HG02870 (cell line): Measurements from ENCODE around the gene TENT4A.

Experiments
- ATAC-seq: cut with Tn5 transposase; IDR thresholded peaks from one replicate; pipeline ENCODE4 v1.9.1; 2021; ENCODE audit warnings: mild to moderate bottlenecking, moderate library complexity; ENCODE audit not compliant: unreplicated experiment

Gene TENT4A

DNA sequence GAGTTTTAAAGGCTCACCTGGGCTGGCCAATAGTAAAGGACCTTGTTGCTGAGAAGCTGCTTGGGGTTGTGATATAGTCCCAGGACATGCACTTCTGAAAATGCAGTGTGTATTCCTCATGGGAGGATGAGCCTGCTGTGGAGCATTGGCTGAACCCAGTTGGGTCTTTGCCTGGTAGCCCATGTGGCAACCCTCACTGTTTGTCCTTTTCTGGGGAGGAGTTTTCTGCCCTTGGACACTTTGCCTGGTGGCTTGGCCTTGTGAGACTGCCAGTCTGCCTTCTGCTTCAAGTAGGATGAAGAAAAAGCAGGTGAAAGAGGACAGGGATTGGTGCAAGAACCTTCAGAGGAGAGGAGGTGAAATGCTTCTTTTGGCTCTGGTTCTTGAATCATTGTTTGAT, 4.0 kb downstream of the TENT4A start:
- ATAC-seq, result no peak

GRCh38 chr5:6717687-6718086, 4.5 kb downstream of the TENT4A start:
- ATAC-seq, result no peak

DNA sequence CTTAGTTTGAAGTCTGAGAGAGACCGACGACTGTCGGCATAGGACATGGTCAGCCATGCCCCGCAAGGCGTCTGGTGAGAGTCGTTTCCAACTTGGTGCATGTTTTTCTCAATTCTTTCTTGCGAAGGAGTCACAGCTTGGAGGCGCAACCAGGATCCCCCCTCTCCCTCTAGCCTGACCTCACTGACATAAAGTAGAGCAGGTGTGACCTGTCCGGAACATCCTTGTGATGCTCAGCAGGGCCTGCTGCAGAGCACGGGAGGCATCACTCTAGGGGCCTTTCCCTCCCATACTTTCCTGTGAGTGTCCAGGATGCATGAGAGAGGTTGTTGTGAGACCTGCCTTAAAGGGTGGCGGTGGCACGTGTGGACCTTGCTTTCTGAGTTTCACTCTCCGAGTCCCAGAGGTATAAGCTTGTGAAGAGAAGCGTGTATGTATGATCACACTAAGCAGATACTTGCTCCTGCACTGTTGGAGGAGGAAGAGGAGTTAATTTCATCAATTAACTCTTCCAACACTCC, 5.0 kb downstream of the TENT4A start:
- ATAC-seq, result no peak

- no peak for ATAC-seq
Measured at GRCh38 chr5:6718718-6719117, 5.5 kb downstream of the TENT4A start.

- no peak for ATAC-seq
Measured at GRCh38 chr5:6719417-6719816, 6.2 kb downstream of the TENT4A start.

GRCh38 chr5:6719896-6720560, 6.8 kb downstream of the TENT4A start:
- ATAC-seq, result no peak

GRCh38 chr5:6720561-6720921, 7.3 kb downstream of the TENT4A start:
- no peak for ATAC-seq

GRCh38 chr5:6721442-6721841, 8.2 kb downstream of the TENT4A start:
- no peak for ATAC-seq

- no peak for ATAC-seq
Measured at GRCh38 chr5:6722015-6722414, 8.8 kb downstream of the TENT4A start.

DNA sequence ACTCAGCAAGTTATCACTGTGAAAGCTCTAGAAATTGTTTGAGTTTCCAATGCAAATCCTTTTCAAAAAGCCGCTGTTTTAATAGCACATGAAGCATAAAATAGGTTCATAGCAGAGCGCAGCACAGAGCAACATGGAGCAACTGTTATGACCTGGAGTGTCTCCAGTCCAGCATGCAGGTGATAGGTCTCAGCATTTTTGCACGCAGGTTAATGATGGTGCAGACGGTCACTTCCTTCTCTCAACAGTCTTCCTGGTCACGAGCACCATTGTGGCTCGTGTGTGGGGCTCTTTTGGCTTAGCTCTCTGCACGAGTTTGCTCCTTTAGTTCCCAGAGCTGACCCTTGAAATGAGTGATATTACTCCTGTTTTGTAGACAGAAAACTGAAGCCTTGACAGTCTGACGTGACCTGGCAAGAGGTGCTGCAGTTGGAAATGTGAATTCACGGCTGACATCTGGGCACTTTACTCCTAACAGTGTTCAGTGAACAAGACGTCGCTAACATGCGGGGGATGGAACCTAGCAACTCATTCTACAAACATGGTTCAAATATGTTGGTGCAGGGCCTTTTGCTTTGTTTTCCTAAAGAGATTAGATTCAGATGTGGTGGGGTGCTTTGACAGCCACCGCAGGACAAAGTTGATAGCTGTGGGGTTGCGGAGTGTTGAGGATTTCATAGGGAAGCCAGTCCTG, 10.0 kb downstream of the TENT4A start:
- ATAC-seq, result no peak

- no peak for ATAC-seq
Measured at GRCh38 chr5:6723816-6724300, 10.6 kb downstream of the TENT4A start.

- ATAC-seq, result no peak
Measured at GRCh38 chr5:6724321-6724929, 11.2 kb downstream of the TENT4A start.

DNA sequence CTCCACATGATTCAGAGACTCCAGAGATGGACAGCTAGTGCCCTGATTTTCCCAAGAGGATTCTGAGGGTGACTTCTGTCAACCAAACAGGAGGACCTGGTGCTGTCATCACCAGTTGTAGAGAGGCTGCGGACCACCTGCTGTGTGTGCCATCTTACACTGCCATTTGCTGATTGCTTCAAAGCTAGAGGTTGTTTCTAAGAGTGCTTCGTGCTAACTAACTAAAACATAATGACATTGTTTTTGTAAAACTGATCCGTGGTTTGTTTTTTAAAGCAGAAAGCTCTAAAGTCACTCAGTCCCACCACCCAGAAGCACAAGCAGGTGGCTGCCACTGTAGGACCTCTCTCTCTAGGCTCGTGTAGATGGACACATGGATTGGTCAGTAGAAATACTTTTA, 12.2 kb downstream of the TENT4A start:
- no peak for ATAC-seq

DNA sequence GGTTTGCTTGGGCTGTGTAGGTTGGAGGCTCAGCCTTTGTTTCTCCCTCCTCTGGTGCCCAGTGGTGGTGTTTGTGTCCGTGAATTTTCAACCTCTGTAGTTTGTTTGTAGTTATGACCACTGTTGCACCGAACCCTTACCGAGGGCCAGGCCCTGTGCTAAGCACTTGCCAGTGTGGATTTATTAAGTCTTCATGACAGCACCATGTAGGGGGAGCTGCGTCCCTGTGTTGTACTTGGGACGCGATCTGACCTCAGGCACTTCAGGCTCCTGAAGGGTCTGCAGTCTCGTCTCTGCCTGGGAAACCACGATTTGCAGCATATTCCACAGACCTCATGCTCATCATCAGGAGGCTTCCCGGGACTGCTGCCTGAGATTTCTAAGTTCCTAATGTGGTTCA, 12.8 kb downstream of the TENT4A start:
- ATAC-seq, result no peak

GRCh38 chr5:6727231-6727630, 14.0 kb downstream of the TENT4A start:
- ATAC-seq, result no peak

DNA sequence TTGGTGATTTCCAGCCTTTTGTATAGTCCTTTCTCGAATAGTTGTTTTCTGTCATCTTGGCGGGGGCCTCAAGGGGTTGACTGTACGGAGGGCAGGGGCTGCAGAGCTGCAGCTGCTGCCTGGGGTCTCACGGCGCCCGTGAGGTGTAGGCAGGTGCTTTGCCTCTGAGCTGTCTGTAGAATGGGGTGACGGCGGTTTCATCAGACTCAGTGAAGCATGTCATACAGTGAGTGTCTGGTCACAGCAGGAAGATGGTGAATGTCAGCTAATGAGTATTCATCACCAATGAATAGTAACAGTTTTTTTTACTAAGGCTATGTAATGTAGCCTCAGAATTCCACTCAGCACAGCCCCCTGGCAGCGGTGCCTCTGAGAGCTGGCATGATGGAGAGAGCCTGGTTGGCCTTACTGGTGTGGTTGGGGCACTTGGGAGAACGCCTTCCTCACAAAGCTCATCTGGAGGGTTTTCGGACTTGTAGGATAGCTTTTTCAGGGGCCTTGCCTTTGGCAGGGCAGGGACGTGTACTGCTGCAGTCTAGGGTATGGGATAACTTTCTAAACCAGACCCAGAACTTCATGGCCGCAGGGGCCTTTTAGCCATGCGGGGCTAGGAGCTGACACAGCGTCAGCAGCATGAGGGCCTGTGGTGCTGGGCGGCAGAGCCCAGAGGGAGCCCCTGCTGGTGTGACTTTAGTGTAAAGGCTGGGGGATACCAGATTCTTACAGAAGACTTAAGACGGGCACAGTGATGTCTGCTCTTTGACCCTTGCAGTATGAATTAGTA, 15.0 kb downstream of the TENT4A start:
- peak; percentile 87 for ATAC-seq

GRCh38 chr5:6728795-6729183, 15.6 kb downstream of the TENT4A start:
- no peak for ATAC-seq

- no peak for ATAC-seq
Measured at GRCh38 chr5:6729386-6730310, 16.4 kb downstream of the TENT4A start.

DNA sequence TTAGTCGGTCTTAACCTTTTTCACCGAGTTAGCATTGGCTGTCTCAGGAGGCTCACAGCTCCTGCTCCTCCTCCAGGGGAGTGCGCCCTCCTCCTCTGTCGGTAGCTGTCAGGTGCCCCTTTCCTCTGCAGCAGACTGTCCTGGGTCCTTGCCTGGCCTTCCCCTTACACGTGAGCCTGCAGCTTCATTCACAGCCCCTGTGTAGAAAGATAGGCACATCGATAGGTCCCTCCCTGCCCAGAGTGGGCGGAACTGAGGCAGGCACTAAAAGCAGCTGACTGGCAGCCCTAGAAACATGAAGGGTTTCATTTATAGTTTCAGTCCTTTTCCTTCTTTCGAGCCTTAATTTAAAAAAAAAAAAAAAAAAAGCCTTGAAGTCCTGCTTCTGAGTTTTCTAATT, 17.2 kb downstream of the TENT4A start:
- ATAC-seq, result peak; percentile 19

GRCh38 chr5:6730807-6731206, 17.6 kb downstream of the TENT4A start:
- ATAC-seq, result no peak
